NCI-H2171 (cell line): ENCODE results near the gene ITPRIP.

Source experiments
- DNase-seq: peaks from one replicate; lab custom pipeline; 2025; lab: John Stamatoyannopoulos, UW

Gene ITPRIP

GRCh38 chr10:104279550-104280259 lies 58.6 kb downstream of the ITPRIP start:
- no peak for DNase-seq

- no peak for DNase-seq
These were observed 60.5 kb downstream of the ITPRIP start for GRCh38 chr10:104277785-104278184.

GRCh38 chr10:104276192-104276591 lies 62.1 kb downstream of the ITPRIP start:
- DNase-seq, result no peak

GRCh38 chr10:104274762-104275721 lies 63.2 kb downstream of the ITPRIP start:
- DNase-seq, result no peak

DNA sequence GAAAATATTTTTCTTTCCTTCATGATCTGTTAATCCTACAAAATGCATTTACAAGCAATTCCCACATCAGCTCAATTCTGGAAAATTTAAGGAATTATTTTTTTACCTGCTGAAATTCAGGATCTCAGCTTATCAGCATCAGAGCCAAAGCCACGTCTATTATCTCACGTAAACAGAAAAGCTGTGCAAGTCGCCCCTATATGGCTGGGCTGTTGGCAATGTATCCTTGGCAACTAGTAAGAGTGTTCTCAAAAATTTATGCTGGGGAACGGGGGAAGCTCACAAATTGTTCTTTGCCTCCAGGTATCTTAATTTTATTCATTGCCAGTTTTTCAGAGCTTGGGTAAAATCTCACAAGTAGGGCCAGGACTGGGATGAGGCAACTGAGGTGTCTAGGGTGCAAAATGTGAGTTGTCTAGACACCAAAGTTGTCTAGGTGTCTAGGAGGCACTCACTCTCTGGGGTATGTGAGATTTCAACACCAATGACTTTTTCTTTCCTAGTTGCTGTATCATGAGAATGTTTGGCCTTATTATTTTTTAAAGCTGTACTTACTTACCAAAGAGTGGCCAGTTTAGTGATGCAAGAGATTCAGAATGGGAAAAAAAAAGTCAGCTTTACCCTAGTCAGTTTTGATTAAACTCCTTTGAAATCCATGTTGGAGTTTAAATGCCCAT lies 64.2 kb downstream of the ITPRIP start:
- DNase-seq, result no peak

DNA sequence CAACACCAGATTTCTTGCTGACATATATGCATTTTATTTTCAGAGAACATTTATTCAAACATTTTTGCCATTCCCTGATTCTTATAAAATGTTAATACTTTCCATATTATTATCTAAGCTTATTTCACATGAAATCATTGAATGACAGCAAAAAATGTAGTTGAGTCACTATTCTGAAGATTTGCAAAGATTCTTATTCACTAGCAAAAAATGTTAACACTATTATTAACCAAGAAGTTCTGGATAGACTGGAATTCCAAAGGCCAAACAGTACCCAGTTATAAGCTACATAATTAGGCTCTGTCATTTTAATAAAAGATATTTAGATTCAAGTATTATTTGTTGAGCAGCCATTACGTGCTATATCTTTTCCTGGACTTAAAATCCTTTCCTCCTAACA lies 65.0 kb downstream of the ITPRIP start:
- no peak for DNase-seq

GRCh38 chr10:104268713-104269645 lies 69.3 kb downstream of the ITPRIP start, which contains the start of gene GSTO2:
Gene GSTO2, plus strand, starts transcription at chr10:104269184. Its CDS starts 5,732 bp downstream, at chr10:104274916.
- peak; percentile 89 for DNase-seq

- no peak for DNase-seq
These were observed 69.9 kb downstream of the ITPRIP start for GRCh38 chr10:104268405-104268712.

GRCh38 chr10:104267721-104268404 lies 70.4 kb downstream of the ITPRIP start:
- no peak for DNase-seq

DNA sequence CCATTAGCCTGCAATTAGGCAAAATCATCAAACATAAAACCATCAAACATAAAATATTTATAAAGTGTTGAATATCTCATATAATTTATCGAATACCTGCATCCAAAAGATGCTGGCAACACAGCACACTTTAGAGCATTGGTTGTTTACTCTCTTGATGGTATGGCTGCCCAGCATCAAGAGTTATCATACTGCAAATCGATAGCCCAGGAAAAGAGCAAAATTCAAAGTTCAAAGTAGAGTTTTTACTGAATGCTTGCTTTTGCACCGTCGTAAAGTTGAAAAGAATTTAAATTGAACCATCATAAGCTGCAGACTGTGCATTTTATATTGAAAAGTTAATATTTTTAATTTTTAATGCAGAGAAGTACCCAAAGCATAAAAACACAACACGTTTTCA lies 73.5 kb downstream of the ITPRIP start:
- no peak for DNase-seq

GRCh38 chr10:104262055-104262454 lies 76.2 kb downstream of the ITPRIP start:
- no peak for DNase-seq

- no peak for DNase-seq
These were observed 77.5 kb downstream of the ITPRIP start for GRCh38 chr10:104260775-104261115.

- no peak for DNase-seq
These were observed 78.1 kb downstream of the ITPRIP start for GRCh38 chr10:104259999-104260774.
